ENCODE results near the gene USP5.

USP5 gene

DNA sequence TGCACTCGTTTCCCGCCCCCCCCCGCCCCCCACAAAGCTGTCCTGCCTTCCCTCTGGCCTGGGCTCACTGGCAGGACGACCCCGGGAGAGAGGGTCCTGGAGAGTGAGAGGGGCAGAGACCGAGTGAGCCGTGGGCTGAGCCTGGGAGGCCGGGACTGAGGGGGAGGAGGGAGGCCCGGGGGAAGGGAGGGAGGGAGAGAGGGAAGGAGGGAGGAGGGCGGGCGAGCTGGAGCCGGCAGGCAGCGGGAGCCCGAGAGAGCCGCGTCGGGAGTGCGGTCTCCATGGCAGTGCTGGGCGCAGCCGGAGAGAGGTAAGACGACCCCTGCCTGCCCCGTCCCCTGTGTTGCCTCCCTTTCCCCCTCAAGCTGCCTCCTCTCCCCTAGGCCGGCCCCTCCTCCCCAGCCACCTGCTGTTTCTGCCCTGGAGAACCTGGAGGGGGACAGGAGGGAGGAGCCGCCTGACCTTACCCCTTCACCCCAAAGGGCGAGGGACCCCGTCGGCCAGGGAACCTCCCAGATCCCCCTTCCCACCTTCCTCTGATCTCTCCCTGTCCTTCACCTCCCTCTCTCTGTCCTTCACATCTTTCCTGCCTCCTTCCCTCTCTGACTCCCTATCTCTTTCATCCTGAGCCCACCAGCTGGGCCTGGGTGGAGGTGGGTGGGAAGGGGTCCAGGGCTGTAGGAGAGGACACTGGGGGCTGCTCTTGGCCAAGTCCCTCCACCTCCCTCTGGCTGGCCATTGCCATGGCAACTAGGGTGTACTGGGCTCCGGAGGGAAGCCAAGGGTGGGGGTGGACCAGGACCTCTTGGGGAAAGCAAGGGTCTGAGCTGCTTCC lies 30.1 kb upstream of the USP5 start, which contains the start of gene GPR162:
TSS of gene GPR162 (plus strand) at position 231 of the 835 bp plus-strand sequence. CDS start 2,078 bp downstream, outside the sequence.
- Mint-ChIP-seq H3K27me3 (peaks cover 59 to 67% of the 10 kb centered on the region in 2 donors), H3K9me3 (no peaks in the 10 kb centered on the region), H3K36me3 (ENCODE audit: insufficient read depth) (no peaks in the 10 kb centered on the region), H3K27ac (no peak within 1 kb of the TSS), H3K4me1 (ENCODE audit: low read depth in 2 of 2) (peaks cover 8 to 16% of the 10 kb centered on the region in 2 donors), H3K4me3 (peak within 1 kb of the TSS; percentile 53 to 58)
- ATAC-seq (replicated peaks): no peak
- no peak for DNase-seq

DNA sequence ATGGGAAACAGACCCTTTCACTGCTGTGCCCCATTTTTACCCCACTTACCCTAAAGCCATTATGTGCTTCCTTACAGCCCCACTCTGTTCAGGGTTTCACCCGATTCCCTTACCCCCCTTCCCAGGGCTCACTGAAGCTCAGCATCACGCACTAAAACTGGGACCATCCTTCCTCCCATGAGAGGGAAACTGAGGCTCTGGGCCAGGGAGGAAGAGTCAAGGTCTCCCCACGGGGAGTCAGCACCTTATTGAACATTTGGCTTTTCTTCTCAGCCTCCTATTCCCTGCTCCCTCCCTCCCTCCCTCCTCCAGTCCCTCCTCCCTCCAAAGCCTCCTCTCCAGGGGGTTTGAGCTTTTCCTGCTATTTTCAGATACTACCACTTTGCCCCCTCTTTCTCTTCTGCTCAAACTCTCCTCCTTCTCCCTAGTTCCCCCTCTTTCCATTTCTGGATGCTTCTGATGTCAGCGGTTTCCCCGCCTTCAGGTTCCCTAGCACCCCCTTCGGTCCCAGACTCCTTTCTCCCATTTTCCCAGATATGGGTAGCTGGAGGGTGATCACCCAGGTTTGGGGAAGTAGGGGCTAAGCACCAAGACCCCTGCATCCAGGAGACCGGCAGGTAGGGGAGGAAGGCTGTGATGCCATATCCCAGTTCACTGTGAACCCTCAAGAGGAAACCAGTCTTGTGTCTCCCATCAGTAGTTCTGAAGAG lies 29.4 kb upstream of the USP5 start:
- Mint-ChIP-seq H3K27ac (peak overlapping the region in 1 of 2 donors; percentile 7), H3K9me3 (no peaks in the 10 kb centered on the region), H3K36me3 (ENCODE audit: insufficient read depth) (no peaks in the 10 kb centered on the region), H3K4me3 (peak overlapping the region; percentile 51 to 58), H3K4me1 (ENCODE audit: low read depth in 2 of 2) (peaks cover 13 to 21% of the 10 kb centered on the region in 2 donors), H3K27me3 (peaks cover 67 to 75% of the 10 kb centered on the region in 2 donors)
- no peak for ATAC-seq (replicated peaks)
- no peak for DNase-seq

DNA sequence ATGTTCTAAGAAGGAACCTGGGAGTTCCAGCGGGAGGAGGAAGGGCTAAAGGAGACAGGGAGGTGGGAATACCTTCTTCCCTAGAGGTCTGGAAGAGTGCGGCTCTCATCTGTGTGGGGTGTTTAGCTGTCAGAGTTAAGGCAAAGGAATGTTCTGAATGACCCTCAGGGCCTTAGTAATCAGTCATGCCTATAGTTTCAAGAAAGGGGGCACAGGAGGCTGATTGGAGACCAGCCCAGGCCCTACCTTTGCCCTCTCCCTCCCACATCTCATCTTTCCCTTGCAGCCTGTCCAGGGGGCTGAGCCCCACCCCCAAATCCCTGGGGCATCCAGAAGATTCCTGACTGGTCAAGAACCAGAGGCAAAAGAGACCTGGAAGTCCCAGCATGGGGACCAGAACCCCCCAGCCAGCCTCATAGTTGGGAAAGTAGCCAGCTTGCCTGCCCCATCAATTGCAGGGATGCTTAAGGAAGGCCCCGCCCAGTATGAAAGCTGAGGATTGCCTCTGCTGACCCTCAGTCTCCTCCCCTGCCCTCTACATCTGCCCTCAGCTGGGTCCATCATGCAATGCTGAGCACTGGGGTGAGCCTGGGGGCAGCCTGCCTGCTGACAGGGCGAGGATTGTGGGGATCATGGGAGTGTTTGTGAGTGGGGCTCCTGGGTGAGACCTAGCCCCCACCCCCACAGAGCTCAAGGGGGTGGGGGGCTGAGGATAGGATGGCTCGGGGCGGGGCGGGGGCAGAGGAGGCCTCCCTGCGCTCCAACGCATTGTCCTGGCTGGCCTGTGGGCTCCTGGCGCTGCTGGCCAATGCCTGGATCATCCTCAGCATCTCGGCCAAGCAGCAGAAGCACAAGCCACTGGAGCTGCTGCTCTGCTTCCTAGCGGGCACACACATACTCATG lies 28.5 kb upstream of the USP5 start:
- Mint-ChIP-seq H3K9me3 (no peaks in the 10 kb centered on the region), H3K4me1 (ENCODE audit: low read depth in 2 of 2) (peaks cover 16 to 25% of the 10 kb centered on the region in 2 donors), H3K27me3 (peaks cover 73 to 84% of the 10 kb centered on the region in 2 donors), H3K36me3 (ENCODE audit: insufficient read depth) (no peaks in the 10 kb centered on the region), H3K27ac (peak overlapping the region in 1 of 2 donors; percentile 7), H3K4me3 (no peak overlapping the region)
- ATAC-seq (replicated peaks): no peak
- no peak for DNase-seq

DNA sequence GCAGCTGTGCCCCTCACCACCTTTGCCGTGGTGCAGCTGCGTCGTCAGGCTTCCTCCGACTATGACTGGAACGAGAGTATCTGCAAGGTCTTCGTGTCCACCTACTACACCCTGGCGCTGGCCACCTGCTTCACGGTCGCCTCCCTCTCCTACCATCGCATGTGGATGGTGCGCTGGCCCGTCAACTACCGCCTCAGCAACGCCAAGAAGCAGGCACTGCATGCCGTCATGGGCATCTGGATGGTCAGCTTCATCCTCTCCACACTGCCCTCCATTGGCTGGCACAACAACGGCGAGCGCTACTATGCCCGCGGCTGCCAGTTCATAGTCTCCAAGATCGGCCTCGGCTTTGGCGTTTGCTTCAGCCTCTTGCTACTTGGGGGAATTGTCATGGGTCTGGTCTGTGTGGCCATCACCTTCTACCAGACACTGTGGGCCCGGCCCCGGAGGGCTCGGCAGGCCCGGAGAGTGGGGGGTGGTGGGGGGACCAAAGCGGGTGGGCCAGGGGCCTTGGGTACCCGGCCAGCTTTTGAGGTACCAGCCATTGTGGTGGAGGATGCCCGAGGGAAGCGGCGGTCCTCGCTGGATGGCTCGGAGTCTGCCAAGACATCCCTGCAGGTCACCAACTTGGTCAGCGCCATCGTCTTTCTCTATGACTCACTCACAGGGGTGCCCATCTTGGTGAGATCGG lies 27.7 kb upstream of the USP5 start:
- H3K4me3 Mint-ChIP-seq: no peak overlapping the region
- ATAC-seq (replicated peaks): no peak
- H3K27me3 Mint-ChIP-seq: peaks cover 77 to 91% of the 10 kb centered on the region in 2 donors
- H3K36me3 Mint-ChIP-seq (ENCODE audit: insufficient read depth): peaks cover 1% of the 10 kb centered on the region
- DNase-seq: no peak
- H3K4me1 Mint-ChIP-seq (ENCODE audit: low read depth in 2 of 2): peaks cover 21 to 30% of the 10 kb centered on the region in 2 donors
- no peak overlapping the region for H3K27ac Mint-ChIP-seq
- no peaks in the 10 kb centered on the region for H3K9me3 Mint-ChIP-seq

DNA sequence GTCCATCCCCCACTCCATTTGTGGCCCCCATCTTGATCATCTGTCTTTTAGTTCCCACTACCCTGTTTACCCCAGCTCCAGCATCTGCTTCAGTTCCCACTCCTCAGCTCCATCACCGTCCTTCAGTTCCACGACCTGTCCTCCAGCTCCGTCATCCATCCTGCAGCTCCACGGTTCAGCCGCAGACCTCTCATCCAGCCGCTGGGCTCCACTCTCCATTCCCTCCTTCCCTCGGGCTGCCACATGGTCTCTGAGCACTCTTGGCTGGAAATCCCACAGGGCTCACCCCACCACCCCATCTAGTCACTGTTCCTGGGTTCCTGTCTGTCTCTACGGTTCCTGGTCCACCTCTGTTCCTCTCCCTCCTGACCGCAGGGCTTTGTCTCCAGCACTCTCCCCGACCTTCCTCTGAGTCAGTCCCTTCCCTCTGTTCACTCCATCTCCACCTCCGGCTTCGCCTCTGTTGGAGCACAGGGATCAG lies 27.0 kb upstream of the USP5 start:
- H3K27ac Mint-ChIP-seq: no peak overlapping the region
- ATAC-seq (replicated peaks) (no peak), DNase-seq (no peak)
- H3K4me1 Mint-ChIP-seq (ENCODE audit: low read depth in 2 of 2): peaks cover 24 to 34% of the 10 kb centered on the region in 2 donors
- H3K9me3 Mint-ChIP-seq: no peaks in the 10 kb centered on the region
- H3K4me3 Mint-ChIP-seq: no peak overlapping the region
- peaks cover 5% of the 10 kb centered on the region for H3K36me3 Mint-ChIP-seq (ENCODE audit: insufficient read depth)
- peaks cover 80 to 96% of the 10 kb centered on the region in 2 donors for H3K27me3 Mint-ChIP-seq

DNA sequence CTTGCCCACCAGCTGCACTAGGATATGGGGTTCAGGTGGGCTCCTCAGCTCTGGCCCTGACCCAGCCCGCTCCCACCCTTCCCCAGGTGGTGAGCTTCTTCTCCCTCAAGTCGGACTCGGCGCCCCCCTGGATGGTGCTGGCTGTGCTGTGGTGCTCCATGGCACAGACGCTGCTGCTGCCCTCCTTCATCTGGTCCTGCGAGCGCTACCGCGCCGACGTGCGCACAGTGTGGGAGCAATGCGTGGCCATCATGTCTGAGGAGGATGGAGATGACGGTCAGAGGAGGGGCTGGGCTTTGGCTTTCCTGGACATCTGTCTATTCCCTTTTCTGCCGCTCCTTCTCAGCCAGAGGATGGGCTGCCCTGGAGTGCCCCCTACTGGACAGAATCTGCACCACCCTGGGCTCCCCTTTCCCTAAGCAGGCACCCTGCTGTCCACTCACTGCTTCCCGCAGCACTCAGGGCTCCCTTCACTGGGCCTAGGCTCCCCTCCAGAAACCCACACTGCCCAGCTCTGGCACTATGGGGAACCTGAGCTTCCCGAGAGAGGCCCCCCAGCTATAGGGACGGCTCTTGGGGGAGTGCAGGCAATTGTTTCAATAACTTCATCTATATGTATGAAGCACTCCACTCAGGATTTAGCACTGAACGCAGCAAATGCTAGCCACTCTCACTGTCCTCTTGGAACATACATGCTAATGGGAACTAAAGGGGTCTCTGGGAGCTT lies 26.4 kb upstream of the USP5 start:
- Mint-ChIP-seq H3K4me1 (ENCODE audit: low read depth in 2 of 2) (peaks cover 27 to 34% of the 10 kb centered on the region in 2 donors), H3K36me3 (ENCODE audit: insufficient read depth) (peaks cover 5% of the 10 kb centered on the region), H3K27me3 (peaks cover 79 to 97% of the 10 kb centered on the region in 2 donors), H3K4me3 (no peak overlapping the region), H3K9me3 (no peaks in the 10 kb centered on the region), H3K27ac (no peak overlapping the region)
- ATAC-seq (replicated peaks): peak; percentile 57
- peak; percentile 76 to 80 (median 77) for DNase-seq

DNA sequence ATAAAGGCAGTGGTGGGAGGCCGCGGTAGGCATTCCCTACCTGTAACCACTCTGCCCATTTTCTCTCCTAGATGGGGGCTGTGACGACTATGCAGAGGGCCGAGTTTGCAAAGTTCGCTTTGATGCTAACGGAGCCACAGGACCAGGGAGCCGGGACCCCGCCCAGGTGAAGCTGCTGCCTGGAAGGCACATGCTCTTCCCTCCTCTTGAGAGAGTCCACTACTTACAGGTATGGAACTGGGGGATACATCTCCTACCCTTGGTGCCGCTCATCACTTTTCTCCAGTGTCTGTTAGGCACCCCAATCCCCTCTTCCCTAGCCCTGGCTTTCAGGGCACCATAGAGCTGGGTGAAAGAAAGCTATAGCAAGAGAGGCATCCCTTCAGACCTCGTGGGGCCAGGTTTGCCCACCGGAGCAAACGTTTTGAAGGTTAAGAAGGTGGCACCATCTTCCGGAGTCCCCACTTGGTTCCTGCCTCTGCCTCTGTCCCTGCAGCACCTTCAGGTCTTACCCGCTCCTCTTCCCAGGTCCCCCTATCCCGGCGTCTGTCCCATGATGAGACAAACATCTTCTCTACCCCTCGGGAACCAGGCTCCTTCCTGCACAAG lies 25.7 kb upstream of the USP5 start:
- Mint-ChIP-seq H3K4me3 (peak overlapping the region in 1 of 2 donors; percentile 72), H3K9me3 (no peaks in the 10 kb centered on the region), H3K36me3 (ENCODE audit: insufficient read depth) (peaks cover 5% of the 10 kb centered on the region), H3K4me1 (ENCODE audit: low read depth in 2 of 2) (peaks cover 27 to 30% of the 10 kb centered on the region in 2 donors), H3K27ac (no peak overlapping the region), H3K27me3 (peaks cover 73 to 97% of the 10 kb centered on the region in 2 donors)
- no peak for ATAC-seq (replicated peaks)
- DNase-seq: no peak

DNA sequence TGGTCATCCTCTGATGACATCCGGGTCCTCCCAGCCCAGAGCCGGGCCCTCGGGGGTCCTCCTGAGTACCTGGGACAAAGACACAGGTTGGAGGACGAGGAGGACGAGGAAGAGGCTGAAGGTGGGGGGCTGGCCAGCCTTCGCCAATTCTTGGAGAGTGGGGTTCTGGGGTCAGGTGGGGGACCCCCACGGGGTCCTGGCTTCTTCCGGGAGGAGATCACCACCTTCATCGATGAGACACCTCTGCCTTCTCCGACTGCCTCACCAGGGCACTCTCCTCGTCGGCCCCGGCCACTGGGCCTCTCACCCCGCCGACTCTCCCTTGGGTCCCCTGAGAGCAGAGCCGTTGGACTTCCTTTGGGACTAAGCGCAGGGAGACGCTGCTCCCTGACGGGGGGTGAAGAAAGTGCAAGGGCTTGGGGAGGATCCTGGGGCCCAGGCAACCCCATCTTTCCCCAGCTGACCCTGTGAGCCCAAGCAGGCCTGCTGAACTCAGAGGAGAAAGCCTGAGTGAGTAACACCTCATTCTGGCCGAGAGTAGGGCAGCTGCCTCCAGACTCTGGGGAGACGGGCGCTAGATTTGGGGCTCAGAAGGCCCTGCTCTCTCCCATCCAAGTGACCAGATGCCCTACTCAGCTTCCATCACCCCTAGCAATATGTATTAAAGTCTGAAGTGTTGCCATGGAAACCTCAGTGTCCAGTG lies 25.1 kb upstream of the USP5 start:
- Mint-ChIP-seq H3K4me3 (peak overlapping the region; percentile 72 to 88), H3K9me3 (no peaks in the 10 kb centered on the region), H3K27me3 (peaks cover 69 to 97% of the 10 kb centered on the region in 2 donors), H3K36me3 (ENCODE audit: insufficient read depth) (peaks cover 5% of the 10 kb centered on the region), H3K27ac (no peak overlapping the region), H3K4me1 (ENCODE audit: low read depth in 2 of 2) (peaks cover 26% of the 10 kb centered on the region in 2 donors)
- no peak for ATAC-seq (replicated peaks)
- no peak for DNase-seq

DNA sequence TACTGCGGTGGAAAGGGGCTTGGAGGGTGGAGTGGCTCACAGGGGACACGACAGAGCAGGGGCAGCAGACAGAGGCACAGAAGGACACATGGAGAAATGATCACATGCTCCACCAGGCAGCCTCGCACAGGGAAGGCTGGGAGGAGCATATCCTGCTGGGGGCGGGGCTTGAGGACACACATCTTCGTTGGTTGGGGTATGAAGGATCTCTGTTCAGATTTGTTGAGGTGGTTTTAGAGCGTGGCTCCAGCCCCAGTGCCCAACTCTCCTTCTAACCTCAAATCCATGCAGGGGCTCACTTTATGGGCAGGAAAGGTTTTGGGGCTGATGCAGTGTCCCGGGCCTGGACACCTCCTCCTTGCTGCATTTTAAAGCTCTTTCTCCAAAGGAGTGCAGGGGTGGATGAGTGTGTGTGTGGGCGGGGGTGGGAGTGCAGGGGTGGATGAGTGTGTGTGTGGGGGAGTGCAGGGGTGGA lies 24.5 kb upstream of the USP5 start:
- Mint-ChIP-seq H3K27me3 (peaks cover 63 to 92% of the 10 kb centered on the region in 2 donors), H3K4me3 (peak overlapping the region; percentile 72 to 88), H3K27ac (no peak overlapping the region), H3K36me3 (ENCODE audit: insufficient read depth) (peaks cover 5% of the 10 kb centered on the region), H3K4me1 (ENCODE audit: low read depth in 2 of 2) (peaks cover 23 to 24% of the 10 kb centered on the region in 2 donors), H3K9me3 (no peaks in the 10 kb centered on the region)
- ATAC-seq (replicated peaks): no peak
- no peak for DNase-seq

DNA sequence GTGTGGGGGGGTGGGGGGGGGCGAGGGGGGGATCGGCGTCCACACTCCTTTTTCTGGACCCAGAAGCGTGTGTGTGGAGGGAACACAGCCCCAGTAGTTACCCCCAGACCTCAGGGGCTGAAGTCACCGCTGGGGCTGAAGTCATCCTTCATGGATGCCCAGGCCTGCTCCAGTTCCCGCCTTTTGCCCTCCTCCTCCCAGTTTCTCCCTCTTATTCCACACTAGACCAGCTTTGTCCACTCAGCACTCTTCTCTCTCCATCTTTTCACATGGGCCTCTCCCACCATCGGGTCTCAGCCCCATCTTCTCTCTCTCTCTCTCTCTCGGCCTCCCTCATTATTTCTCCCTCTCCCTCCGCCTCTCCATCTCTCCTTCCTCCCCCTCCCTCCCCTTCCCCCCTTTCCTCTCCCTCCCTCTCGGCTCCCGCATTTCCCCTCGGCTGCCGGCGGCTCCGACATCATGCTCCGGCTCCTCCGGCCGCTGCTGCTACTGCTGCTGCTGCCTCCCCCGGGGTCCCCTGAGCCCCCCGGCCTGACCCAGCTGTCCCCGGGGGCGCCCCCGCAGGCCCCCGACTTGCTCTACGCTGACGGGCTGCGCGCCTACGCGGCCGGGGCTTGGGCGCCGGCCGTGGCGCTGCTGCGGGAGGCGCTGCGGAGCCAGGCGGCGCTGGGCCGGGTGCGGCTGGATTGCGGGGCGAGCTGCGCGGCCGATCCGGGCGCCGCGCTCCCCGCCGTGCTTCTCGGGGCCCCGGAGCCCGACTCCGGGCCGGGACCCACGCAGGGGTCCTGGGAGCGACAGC lies 23.8 kb upstream of the USP5 start, which contains the start of gene P3H3:
TSS of gene P3H3 (plus strand) at position 426 of the 799 bp plus-strand sequence. CDS start at position 460, 34 bp downstream.
- Mint-ChIP-seq H3K4me3 (peak within 1 kb of the TSS; percentile 88 to 95), H3K36me3 (ENCODE audit: insufficient read depth) (peaks cover 5% of the 10 kb centered on the region), H3K27ac (peak within 1 kb of the TSS; percentile 85 to 90), H3K27me3 (peaks cover 56 to 85% of the 10 kb centered on the region in 2 donors), H3K9me3 (no peaks in the 10 kb centered on the region), H3K4me1 (ENCODE audit: low read depth in 2 of 2) (peaks cover 23 to 24% of the 10 kb centered on the region in 2 donors)
- ATAC-seq (replicated peaks) (peak; percentile 54), DNase-seq (no peak)

Measured in effector memory CD8-positive, alpha-beta T cell (primary cell).